Measurements from ENCODE around the gene NNMT. TPM values are rescaled to one million over a fixed set of nuclear protein-coding genes. Genes with fewer than 3 reads are reported as not detected.

The NNMT gene
- polyA plus RNA-seq, 4 donors = 0.81 to 169 (median 22.7) TPM

DNA sequence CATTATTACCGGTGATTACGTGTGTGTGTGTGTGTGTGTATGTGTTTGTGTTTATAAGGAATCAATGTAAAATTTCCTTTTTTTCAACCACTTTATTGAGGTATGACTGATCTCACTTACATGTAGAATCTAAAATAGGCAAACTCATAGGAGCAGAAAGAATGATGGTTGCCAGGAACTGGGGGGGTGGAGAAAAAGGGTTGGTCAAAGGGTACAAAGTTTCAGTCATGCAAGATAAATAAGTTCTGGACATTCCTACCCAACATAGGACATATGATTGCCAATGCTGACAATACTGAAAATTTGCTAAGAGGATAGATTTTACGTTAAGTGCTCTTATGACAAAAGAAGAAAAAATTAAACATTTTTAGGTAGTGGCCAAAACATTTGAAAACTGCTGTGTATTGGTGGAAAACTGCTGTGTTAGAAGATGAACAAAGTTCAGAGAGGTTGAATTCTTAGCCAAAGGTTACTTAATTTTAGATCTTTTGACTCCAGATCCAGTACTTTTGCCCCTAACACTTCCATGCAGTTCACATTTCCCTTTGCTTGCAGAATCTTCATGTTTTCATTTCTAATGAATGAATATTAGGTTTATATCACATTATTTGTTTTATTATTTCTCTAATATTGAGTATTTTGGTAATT, 49.5 kb downstream of the NNMT start:
- Histone ChIP-seq H3K27me3 (ENCODE audit: control insufficient read depth in 3 of 3, insufficient read depth in 3 of 3, low read length in 3 of 3) (no peaks in the 10 kb centered on the region), H3K4me3 (ENCODE audit: low read depth in 1 of 3, low read length in 3 of 3) (no peak overlapping the region), H3K36me3 (ENCODE audit: control insufficient read depth in 3 of 3, insufficient read depth in 2 of 3, low read depth in 1 of 3, low read length in 3 of 3) (no peaks in the 10 kb centered on the region), H3K27ac (ENCODE audit: low read depth in 1 of 3, low read length in 2 of 3) (no peak overlapping the region), H3K4me1 (ENCODE audit: control insufficient read depth in 3 of 3, insufficient read depth in 2 of 3, low read depth in 1 of 3, low read length in 2 of 3) (no peaks in the 10 kb centered on the region), H3K9me3 (ENCODE audit: control insufficient read depth in 2 of 2, insufficient read depth in 1 of 2, low read depth in 1 of 2, low read length in 1 of 2) (peaks cover 0 to 5% of the 10 kb centered on the region in 2 donors)
- FAIRE-seq = no peak
- DNase-seq = no peak
- WGBS, 3 donors = 78 to 99% (median 95%) methylated on average over 3 of the region's 3 CpGs

DNA sequence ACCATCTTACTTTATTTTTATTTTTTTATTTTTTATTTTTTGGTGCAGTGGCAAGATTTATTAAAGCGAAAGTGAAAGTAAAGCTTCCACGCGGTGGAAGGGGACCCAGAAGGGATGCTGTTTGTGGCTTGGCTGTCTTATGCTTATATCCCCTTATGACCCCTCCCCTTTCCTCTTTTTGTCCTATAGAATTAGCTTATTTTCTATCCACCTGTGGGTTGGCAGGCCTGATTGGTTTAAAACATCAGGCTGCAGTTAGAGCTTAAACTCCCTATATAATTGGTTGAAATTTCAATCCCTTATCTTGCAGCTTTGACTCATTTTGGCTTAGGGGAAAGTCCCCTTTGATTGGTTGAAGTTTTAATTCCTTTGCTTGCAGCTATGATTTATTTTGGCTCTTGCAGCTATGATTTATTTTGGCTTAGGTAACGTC, 50.5 kb downstream of the NNMT start:
- peak overlapping the region in 1 of 3 donors; percentile 17 for H3K4me3 ChIP-seq (ENCODE audit: low read depth in 1 of 3, low read length in 3 of 3)
- DNase-seq (peak in 1 of 2 donors; percentile 43), FAIRE-seq (no peak)
- H3K4me1 ChIP-seq (ENCODE audit: control insufficient read depth in 3 of 3, insufficient read depth in 2 of 3, low read depth in 1 of 3, low read length in 2 of 3) = no peaks in the 10 kb centered on the region
- H3K36me3 ChIP-seq (ENCODE audit: control insufficient read depth in 3 of 3, insufficient read depth in 2 of 3, low read depth in 1 of 3, low read length in 3 of 3) = no peaks in the 10 kb centered on the region
- H3K9me3 ChIP-seq (ENCODE audit: control insufficient read depth in 2 of 2, insufficient read depth in 1 of 2, low read depth in 1 of 2, low read length in 1 of 2) = peaks cover 0 to 5% of the 10 kb centered on the region in 2 donors
- H3K27me3 ChIP-seq (ENCODE audit: control insufficient read depth in 3 of 3, insufficient read depth in 3 of 3, low read length in 3 of 3) = no peaks in the 10 kb centered on the region
- 39 to 49% (median 43%) methylated on average over 4 of the region's 4 CpGs for WGBS, 3 donors
- no peak overlapping the region for H3K27ac ChIP-seq (ENCODE audit: low read depth in 1 of 3, low read length in 2 of 3)

DNA sequence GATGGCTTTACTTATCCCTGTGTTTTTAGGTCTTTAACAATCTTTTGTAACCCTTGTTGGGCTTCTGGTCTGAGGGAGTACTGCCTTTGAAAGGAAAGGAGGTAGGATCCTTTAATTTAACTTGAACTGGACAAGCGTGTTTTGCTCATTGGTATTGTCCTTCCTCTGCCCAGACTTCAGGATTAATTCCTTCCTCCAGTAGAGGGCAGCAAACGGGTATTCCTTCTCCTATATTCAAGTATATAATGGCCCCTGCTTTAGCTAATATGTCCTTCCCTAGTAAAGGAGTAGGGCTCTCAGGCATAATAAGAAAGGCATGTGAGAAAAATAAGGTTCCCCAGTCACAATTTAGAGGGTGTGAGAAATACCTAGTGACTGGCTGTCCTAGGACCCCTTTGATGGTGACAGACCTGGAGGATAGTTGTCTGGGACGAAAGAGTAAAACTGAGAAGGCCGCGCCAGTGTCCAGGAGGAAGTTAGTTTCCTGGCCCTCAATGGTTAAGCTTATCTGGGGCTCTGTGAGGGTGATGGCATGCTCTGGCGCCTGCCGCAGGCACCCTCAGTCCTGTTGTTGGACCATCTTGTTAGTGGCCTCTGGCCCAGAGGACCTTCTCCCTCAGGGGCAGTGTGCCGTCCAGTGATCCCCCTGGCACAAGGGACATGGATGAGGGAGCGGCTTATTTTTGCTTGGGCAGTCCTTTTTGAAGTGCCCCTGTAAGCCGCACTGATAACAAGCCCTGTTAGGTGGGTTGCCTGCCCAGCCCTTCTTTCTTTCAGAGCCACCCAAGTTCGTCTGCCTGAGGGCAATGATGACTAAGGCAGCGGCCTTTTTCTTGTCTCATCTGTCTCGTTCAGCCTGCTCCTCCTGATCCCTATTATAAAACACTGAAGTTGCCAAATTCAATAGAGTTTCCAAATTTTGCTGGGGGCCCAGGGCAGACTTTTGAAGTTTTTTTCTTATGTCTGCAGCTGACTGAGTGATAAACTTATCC, 52.3 kb downstream of the NNMT start:
- Histone ChIP-seq H3K4me3 (ENCODE audit: low read depth in 1 of 3, low read length in 3 of 3) (no peak overlapping the region), H3K4me1 (ENCODE audit: control insufficient read depth in 3 of 3, insufficient read depth in 2 of 3, low read depth in 1 of 3, low read length in 2 of 3) (no peaks in the 10 kb centered on the region), H3K27ac (ENCODE audit: low read depth in 1 of 3, low read length in 2 of 3) (no peak overlapping the region), H3K9me3 (ENCODE audit: control insufficient read depth in 2 of 2, insufficient read depth in 1 of 2, low read depth in 1 of 2, low read length in 1 of 2) (peaks cover 0 to 5% of the 10 kb centered on the region in 2 donors), H3K36me3 (ENCODE audit: control insufficient read depth in 3 of 3, insufficient read depth in 2 of 3, low read depth in 1 of 3, low read length in 3 of 3) (no peaks in the 10 kb centered on the region), H3K27me3 (ENCODE audit: control insufficient read depth in 3 of 3, insufficient read depth in 3 of 3, low read length in 3 of 3) (no peaks in the 10 kb centered on the region)
- 76 to 78% (median 76%) methylated on average over 13 of the region's 13 CpGs for WGBS, 3 donors
- FAIRE-seq (no peak), DNase-seq (peak; percentile 69 to 70)

DNA sequence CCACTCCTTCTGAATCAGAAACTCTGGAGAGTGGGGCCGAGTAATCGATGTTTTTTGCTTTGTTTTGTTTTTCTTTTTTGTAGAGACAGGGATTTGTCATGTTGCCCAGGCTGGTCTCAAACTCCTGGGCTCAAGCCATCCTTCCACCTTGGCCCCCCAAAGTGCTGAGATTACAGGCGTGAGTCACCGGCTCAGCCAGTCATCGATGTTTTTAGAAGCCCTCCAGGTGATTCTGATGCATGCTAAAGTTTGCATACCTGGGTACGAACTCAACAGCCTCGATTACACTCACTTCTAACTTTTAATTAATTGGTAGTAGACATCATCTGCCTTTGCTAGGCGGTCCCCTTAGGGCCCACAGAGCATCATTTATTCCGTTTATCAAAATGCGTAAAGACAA, 53.8 kb downstream of the NNMT start:
- WGBS, 3 donors = 83 to 92% (median 88%) methylated on average over 10 of the region's 10 CpGs
- H3K27me3 ChIP-seq (ENCODE audit: control insufficient read depth in 3 of 3, insufficient read depth in 3 of 3, low read length in 3 of 3) = no peaks in the 10 kb centered on the region
- peaks cover 0 to 5% of the 10 kb centered on the region in 2 donors for H3K9me3 ChIP-seq (ENCODE audit: control insufficient read depth in 2 of 2, insufficient read depth in 1 of 2, low read depth in 1 of 2, low read length in 1 of 2)
- no peak overlapping the region for H3K27ac ChIP-seq (ENCODE audit: low read depth in 1 of 3, low read length in 2 of 3)
- no peaks in the 10 kb centered on the region for H3K36me3 ChIP-seq (ENCODE audit: control insufficient read depth in 3 of 3, insufficient read depth in 2 of 3, low read depth in 1 of 3, low read length in 3 of 3)
- FAIRE-seq (no peak), DNase-seq (no peak)
- no peaks in the 10 kb centered on the region for H3K4me1 ChIP-seq (ENCODE audit: control insufficient read depth in 3 of 3, insufficient read depth in 2 of 3, low read depth in 1 of 3, low read length in 2 of 3)
- no peak overlapping the region for H3K4me3 ChIP-seq (ENCODE audit: low read depth in 1 of 3, low read length in 3 of 3)

DNA sequence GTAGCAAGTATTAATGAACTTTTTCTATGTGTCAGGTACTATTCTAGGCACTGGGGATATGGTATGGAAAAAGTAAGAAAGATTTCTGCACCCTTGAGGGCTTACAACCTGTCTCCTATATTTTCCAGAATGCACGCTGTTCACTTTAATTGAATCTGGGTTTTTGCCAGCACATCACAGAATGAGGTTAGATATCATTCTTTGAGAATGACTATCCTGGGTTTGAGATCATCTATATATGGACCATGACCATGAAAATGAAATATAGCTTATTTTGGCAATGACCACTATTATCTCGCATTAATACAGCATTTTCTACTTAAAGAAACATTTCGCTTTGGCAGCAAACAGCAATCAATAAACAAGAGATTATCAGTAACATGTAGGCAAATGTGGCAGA, 57.2 kb downstream of the NNMT start:
- WGBS, 3 donors = 78 to 87% (median 87%) methylated on average over 3 of the region's 3 CpGs
- FAIRE-seq (no peak), DNase-seq (no peak)
- H3K27me3 ChIP-seq (ENCODE audit: control insufficient read depth in 3 of 3, insufficient read depth in 3 of 3, low read length in 3 of 3) = no peaks in the 10 kb centered on the region
- H3K4me1 ChIP-seq (ENCODE audit: control insufficient read depth in 3 of 3, insufficient read depth in 2 of 3, low read depth in 1 of 3, low read length in 2 of 3) = no peaks in the 10 kb centered on the region
- no peak overlapping the region for H3K4me3 ChIP-seq (ENCODE audit: low read depth in 1 of 3, low read length in 3 of 3)
- no peaks in the 10 kb centered on the region for H3K36me3 ChIP-seq (ENCODE audit: control insufficient read depth in 3 of 3, insufficient read depth in 2 of 3, low read depth in 1 of 3, low read length in 3 of 3)
- H3K9me3 ChIP-seq (ENCODE audit: control insufficient read depth in 2 of 2, insufficient read depth in 1 of 2, low read depth in 1 of 2, low read length in 1 of 2) = no peaks in the 10 kb centered on the region
- H3K27ac ChIP-seq (ENCODE audit: low read depth in 1 of 3, low read length in 2 of 3) = no peak overlapping the region

DNA sequence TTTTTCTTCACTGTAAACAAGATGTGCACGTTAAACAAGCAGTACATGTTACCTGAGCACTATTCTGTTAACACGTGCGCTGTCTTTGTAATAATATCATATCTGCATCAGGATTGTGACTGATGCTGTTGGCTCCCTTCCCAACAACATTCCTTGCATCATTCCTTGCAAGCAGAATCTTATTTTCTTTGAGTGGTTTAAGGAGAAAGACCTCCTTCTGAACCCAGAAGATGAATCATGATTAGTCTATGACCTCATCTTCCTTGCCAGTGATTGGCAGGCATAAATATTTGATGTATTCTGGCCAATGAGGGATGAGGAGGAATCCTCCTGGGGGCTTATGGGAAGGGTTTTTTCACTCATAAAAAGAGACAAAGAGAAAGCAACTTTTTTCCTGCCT, 57.9 kb downstream of the NNMT start:
- 74 to 85% (median 76%) methylated on average over 3 of the region's 3 CpGs for WGBS, 3 donors
- no peak overlapping the region for H3K4me3 ChIP-seq (ENCODE audit: low read depth in 1 of 3, low read length in 3 of 3)
- no peaks in the 10 kb centered on the region for H3K36me3 ChIP-seq (ENCODE audit: control insufficient read depth in 3 of 3, insufficient read depth in 2 of 3, low read depth in 1 of 3, low read length in 3 of 3)
- no peaks in the 10 kb centered on the region for H3K9me3 ChIP-seq (ENCODE audit: control insufficient read depth in 2 of 2, insufficient read depth in 1 of 2, low read depth in 1 of 2, low read length in 1 of 2)
- no peaks in the 10 kb centered on the region for H3K4me1 ChIP-seq (ENCODE audit: control insufficient read depth in 3 of 3, insufficient read depth in 2 of 3, low read depth in 1 of 3, low read length in 2 of 3)
- DNase-seq (no peak), FAIRE-seq (no peak)
- H3K27me3 ChIP-seq (ENCODE audit: control insufficient read depth in 3 of 3, insufficient read depth in 3 of 3, low read length in 3 of 3) = no peaks in the 10 kb centered on the region
- no peak overlapping the region for H3K27ac ChIP-seq (ENCODE audit: low read depth in 1 of 3, low read length in 2 of 3)

DNA sequence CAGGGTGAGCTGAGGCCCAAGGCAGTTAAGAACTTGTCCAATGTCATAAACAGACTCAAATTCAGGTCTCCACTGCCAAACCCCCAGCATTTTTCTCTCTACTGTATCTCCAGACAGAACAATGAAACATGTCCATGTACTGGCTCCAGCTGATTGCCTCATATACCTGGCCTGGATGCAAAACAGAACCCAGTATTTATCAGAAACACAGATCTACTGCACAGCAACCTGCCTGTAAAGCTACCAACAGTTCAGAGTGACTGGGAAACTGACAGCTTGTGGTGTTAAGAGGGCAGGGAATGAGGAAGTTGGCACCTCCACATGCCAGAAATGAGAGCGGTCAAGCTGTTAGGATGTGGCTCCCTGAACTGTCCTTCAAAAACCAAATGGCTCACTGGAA, 62.5 kb downstream of the NNMT start:
- Histone ChIP-seq H3K4me3 (ENCODE audit: low read depth in 1 of 3, low read length in 3 of 3) (no peak overlapping the region), H3K36me3 (ENCODE audit: control insufficient read depth in 3 of 3, insufficient read depth in 2 of 3, low read depth in 1 of 3, low read length in 3 of 3) (no peaks in the 10 kb centered on the region), H3K9me3 (ENCODE audit: control insufficient read depth in 2 of 2, insufficient read depth in 1 of 2, low read depth in 1 of 2, low read length in 1 of 2) (no peaks in the 10 kb centered on the region), H3K4me1 (ENCODE audit: control insufficient read depth in 3 of 3, insufficient read depth in 2 of 3, low read depth in 1 of 3, low read length in 2 of 3) (no peaks in the 10 kb centered on the region), H3K27ac (ENCODE audit: low read depth in 1 of 3, low read length in 2 of 3) (no peak overlapping the region), H3K27me3 (ENCODE audit: control insufficient read depth in 3 of 3, insufficient read depth in 3 of 3, low read length in 3 of 3) (no peaks in the 10 kb centered on the region)
- 54 to 72% (median 63%) methylated on average over 1 of the region's 1 CpG for WGBS, 3 donors
- DNase-seq = no peak
- no peak for FAIRE-seq

DNA sequence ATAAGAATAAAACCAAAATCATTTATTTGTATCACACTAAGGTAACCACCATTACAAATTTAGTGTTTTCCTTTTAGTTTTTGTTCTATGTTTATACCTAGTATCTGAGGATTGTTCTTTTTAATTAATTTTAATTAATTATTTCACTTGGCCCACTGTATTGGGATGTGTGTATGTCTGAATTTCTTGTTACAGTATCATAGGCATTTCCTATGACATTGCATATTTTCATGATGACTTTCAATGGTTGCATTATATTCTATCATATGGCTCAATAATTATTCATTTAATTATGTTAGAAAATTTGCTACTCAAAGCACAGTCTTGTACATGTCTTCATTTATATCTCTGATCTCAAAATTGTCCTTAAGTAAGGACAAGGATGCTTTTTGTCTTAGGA, 63.1 kb downstream of the NNMT start:
- Histone ChIP-seq H3K36me3 (ENCODE audit: control insufficient read depth in 3 of 3, insufficient read depth in 2 of 3, low read depth in 1 of 3, low read length in 3 of 3) (no peaks in the 10 kb centered on the region), H3K9me3 (ENCODE audit: control insufficient read depth in 2 of 2, insufficient read depth in 1 of 2, low read depth in 1 of 2, low read length in 1 of 2) (no peaks in the 10 kb centered on the region), H3K27ac (ENCODE audit: low read depth in 1 of 3, low read length in 2 of 3) (no peak overlapping the region), H3K4me1 (ENCODE audit: control insufficient read depth in 3 of 3, insufficient read depth in 2 of 3, low read depth in 1 of 3, low read length in 2 of 3) (no peaks in the 10 kb centered on the region), H3K27me3 (ENCODE audit: control insufficient read depth in 3 of 3, insufficient read depth in 3 of 3, low read length in 3 of 3) (no peaks in the 10 kb centered on the region), H3K4me3 (ENCODE audit: low read depth in 1 of 3, low read length in 3 of 3) (no peak overlapping the region)
- FAIRE-seq (no peak), DNase-seq (no peak)

Data from small intestine (tissue), 7 donors.